GM21367 (cell line): ENCODE measurements around the gene FUT4.
"Not testable (repeated sequence)": the region's sequence is repeated elsewhere in the genome, so short reads cannot be mapped to it uniquely, and the experiment has no call there.

ENCODE experiments used
- ATAC-seq: cut with Tn5 transposase; IDR thresholded peaks from one replicate; pipeline ENCODE4 v1.9.1; 2021; ENCODE audit not compliant: unreplicated experiment

Gene FUT4

DNA sequence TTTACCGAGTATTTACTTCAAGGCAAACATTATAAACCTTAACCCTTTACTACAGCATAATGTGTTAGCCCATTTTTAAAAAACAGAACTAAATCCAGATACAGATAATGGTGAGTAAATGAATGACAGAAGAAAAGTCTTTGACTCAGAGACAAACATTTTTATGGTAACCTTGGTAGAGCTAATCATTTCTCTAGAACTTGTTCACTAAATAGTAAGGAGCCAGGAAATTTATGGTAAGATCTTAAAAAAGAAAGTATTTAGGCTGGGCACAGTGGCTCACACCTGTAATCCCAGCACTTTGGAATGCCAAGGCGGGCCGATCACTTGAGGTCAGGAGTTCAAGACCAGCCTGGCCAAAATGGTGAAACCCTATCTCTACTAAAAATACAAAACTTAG lies 11.5 kb upstream of the FUT4 start:
- ATAC-seq: no peak

DNA sequence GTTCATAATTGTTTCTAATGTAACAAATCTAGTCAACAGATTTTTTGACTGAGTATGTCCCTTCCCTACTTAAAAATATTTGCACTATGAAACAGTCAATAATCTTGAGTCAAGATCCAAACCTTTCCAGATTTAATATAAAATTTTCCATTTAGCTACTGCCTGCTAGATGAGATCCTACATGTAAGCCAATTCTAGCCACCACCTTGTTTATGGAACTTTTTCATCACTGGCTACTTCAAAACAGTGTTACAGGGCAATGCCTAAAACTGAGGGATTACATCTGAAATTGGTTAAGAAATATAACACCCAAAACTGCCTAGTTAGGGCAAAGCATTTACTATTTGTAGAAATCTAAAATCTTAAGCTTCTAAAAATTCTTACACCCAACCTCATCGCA lies 10.5 kb upstream of the FUT4 start:
- ATAC-seq: no peak

DNA sequence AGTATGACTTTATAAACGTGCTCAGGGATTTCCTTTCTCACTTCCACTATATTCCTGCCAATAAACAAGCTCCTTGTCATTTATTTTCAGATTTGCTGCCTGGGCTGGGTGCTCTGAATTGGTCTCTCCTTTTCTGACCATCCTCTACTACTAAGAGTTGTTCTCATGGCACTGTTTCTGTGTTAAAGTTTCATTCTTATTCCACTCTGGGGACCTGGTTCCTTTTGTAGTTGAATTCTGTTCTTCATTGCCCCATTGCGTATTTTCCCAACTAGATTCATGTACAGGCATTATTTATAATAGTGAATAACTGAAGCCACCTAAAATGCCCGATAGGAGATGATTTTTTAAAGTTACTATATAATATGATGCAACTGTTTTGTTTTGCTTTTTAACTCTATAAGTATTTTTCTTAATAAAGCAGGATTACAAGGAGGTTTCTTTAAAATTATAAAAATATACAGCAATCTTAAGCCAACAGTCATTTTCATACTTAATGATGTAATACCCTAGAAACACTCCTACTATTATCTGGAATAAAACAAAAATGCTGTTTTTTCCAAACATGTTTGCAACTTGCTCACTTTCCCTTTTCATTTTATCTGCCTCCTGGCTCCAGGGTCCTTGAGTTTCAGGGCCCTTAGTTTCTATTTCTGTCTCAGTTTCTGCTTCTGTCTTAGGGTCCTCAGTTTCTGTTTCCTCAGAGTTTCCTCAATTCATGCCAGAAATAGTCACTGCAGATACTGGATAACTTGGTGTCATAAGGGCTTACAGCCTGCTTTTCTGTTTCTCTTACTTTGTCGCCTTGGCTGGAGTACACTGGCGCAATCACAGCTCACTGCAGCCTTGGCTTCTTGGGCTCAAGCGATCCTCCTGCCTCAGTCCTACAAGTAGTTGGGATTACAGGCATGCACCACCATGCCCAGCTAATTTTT lies 9.8 kb upstream of the FUT4 start:
- no peak for ATAC-seq

DNA sequence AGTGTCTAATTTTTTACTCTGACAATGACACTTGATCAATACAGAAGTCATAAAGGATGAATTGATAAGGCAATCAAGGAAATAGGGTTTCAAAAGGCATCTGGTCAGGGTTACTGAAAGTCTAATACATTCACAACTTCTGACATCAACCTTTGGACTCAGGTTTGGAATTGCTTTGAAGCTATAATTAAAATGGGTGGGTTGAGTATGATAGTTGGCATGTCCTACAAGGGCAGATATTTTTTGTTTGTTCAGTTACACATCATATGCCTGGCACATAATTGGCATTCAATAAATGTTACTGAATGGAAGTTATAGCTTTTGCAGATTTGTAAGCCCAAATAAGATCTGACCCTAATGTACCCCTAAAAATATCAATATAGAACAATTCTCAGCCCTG lies 7.3 kb upstream of the FUT4 start:
- no peak for ATAC-seq

DNA sequence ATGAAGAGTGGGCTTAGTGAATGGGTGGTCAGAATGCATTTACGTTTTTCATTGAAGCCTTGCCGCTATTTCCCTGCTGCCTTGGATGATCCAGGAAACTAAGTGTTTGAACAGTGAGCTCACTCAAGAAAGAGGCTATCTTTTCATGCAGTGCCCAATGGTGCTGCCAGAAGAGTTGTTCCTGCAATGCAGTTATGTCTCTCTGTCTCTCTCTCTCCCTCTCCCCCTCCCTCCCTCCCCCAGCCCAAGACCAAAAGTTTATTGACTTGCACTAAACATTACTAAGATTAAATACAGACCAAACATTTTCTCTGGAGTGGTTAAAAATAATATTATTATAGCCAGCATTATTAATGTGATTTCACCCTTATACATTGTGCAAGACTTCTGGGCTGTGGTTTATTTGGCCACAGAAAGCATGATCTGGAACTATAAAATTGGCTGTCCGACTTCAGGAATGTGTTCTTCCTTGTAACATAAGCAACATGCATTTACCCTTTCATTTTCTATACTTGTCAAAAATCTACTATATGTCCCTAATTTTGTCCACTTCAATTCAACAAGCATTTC lies 6.6 kb upstream of the FUT4 start:
- ATAC-seq: no peak

DNA sequence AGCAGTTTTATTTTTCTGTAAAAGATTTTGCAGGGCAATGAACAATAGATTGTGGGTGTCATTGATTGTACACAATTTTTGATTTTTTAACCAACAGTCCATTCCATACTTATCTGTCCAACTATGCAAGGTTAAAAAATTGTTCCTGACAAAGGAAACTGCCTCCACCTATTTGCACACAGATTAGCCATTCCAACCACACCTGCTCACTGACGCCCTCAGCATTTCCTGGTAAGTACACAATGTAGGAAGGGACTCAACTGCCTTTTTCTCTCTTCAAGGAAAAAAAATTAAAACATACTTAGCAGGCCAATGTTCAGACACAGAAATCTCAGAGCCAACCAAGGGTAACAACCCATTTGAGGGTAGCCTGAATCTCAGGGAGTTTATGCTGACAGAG lies 4.3 kb upstream of the FUT4 start:
- no peak for ATAC-seq

DNA sequence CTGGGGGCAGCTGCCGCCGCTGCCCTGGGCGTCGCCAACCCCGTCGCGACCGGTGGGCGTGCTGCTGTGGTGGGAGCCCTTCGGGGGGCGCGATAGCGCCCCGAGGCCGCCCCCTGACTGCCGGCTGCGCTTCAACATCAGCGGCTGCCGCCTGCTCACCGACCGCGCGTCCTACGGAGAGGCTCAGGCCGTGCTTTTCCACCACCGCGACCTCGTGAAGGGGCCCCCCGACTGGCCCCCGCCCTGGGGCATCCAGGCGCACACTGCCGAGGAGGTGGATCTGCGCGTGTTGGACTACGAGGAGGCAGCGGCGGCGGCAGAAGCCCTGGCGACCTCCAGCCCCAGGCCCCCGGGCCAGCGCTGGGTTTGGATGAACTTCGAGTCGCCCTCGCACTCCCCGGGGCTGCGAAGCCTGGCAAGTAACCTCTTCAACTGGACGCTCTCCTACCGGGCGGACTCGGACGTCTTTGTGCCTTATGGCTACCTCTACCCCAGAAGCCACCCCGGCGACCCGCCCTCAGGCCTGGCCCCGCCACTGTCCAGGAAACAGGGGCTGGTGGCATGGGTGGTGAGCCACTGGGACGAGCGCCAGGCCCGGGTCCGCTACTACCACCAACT lies 1.0 kb downstream of the FUT4 start:
- ATAC-seq: no peak

DNA sequence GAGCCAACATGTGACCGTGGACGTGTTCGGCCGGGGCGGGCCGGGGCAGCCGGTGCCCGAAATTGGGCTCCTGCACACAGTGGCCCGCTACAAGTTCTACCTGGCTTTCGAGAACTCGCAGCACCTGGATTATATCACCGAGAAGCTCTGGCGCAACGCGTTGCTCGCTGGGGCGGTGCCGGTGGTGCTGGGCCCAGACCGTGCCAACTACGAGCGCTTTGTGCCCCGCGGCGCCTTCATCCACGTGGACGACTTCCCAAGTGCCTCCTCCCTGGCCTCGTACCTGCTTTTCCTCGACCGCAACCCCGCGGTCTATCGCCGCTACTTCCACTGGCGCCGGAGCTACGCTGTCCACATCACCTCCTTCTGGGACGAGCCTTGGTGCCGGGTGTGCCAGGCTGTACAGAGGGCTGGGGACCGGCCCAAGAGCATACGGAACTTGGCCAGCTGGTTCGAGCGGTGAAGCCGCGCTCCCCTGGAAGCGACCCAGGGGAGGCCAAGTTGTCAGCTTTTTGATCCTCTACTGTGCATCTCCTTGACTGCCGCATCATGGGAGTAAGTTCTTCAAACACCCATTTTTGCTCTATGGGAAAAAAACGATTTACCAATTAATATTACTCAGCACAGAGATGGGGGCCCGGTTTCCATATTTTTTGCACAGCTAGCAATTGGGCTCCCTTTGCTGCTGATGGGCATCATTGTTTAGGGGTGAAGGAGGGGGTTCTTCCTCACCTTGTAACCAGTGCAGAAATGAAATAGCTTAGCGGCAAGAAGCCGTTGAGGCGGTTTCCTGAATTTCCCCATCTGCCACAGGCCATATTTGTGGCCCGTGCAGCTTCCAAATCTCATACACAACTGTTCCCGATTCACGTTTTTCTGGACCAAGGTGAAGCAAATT lies 1.8 kb downstream of the FUT4 start:
- ATAC-seq: no peak

DNA sequence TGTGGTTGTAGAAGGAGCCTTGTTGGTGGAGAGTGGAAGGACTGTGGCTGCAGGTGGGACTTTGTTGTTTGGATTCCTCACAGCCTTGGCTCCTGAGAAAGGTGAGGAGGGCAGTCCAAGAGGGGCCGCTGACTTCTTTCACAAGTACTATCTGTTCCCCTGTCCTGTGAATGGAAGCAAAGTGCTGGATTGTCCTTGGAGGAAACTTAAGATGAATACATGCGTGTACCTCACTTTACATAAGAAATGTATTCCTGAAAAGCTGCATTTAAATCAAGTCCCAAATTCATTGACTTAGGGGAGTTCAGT lies 2.4 kb downstream of the FUT4 start:
- ATAC-seq: no peak

DNA sequence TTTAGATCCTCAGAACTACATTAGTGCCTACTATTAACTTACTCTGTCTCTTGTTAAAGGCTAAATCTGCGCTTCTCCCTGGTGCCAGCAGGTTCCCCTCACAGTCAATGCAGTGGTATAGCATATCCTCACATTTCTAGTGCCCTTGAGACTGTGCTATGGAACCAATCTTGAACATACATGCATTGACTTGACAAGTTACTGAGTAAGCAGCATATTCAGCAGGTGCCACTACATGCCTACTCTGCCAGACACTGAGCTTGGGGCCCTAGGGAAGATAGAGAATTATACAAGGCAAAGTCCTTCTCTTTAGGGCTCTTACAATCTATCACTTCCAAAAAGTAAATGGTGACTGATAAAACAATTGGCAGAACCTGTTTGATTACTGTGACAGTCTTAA lies 3.2 kb downstream of the FUT4 start:
- ATAC-seq: no peak

DNA sequence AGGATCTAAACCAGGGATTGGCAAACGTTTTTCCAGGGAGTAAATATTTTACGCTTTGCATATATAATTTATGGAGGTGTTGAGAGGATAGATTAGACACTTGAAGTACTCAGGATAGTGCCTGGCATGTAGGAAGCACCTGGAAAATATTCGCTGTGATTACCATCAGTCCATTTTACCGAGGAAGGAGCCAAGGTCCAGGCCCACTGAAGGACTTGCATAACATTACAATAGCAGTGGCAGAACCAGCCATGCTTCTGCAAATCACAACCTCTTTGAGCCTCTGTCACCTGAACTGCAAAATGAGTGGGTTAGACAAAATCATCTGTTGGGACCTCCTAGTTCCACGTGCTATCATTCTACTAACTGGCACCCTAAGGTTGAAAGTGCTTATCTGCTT lies 5.4 kb downstream of the FUT4 start:
- no peak for ATAC-seq

DNA sequence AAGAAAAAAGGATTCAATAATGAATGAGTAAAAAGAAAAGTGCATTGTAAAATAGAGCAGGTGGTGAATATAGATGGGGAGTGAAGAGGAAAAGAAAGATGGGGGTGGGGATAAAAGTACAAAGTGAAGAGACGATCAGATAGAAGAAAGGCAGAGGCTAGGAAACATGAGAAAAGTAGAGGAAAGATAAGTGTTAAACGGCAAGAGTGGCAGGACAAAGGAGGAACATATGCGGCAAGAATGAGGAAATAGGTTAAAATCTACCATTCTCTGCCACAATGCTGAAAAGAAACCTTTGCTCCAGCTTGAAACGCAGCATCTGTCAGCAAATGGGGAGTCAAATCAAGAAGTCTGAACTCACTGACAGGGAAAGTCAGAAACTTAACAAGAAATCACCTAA lies 6.8 kb downstream of the FUT4 start:
- no peak for ATAC-seq

DNA sequence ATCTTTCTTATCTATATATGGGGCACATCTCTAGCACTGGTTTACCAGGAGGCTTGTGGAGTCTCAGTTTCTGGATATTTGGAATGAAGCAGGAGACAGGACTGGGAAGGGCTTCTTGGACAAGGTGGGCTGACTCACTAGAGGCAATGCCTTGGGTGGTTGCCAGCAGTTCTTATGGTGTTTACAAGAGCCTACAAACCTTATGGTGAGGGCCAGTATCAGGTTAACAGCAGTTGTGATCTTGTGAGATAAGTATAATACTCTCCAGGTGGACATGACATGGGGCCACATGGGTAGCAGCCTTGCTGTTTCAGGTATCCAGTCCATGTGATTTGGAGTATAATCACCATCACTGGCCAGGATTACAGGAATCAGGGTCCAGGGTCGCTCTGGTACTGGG lies 10.2 kb downstream of the FUT4 start:
- ATAC-seq: no peak

DNA sequence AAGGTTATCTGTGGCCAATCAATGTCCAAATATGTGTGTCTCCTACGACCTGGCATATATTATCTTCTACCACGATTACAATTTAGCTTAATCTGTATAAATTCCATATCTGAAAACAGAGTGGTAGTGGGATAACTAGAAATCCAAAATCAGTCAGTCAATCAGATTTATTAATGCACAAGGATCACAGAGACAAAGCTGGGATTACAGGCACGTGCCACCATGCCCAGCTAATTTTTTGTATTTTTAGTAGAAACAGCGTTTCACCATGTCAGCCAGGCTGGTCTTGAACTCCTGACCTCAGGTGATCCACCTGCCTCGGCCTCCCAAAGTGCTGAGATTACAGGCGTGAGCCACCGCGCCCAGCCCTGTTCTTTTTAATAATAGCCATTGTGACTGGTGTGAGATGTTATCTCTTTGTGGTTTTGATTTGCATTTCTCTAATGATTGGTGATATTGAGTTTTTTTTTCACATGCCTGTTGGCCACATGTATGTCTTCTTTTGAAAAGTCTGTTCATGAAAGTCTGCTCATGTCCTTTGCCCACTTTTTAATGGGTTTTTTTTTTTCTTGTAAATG lies 12.1 kb downstream of the FUT4 start:
- ATAC-seq: not testable (repeated sequence)

DNA sequence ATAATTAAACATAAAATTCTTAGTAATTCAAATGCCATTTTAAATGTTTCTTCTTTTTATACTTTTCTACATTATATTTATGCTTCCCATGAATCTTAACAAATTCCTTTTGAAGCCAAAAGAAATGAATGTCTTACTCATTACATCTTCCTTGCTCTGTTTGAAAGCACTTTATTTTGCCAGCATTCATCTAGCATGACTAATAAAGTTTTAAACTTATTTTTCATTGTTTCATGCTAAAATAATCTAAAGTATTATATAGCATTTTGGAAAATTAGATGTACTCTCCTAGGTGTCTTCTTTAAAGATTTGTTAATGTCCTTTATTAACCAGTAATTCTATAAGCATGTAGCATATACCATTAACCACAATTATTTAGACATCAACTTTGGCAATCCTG lies 13.7 kb downstream of the FUT4 start:
- no peak for ATAC-seq

DNA sequence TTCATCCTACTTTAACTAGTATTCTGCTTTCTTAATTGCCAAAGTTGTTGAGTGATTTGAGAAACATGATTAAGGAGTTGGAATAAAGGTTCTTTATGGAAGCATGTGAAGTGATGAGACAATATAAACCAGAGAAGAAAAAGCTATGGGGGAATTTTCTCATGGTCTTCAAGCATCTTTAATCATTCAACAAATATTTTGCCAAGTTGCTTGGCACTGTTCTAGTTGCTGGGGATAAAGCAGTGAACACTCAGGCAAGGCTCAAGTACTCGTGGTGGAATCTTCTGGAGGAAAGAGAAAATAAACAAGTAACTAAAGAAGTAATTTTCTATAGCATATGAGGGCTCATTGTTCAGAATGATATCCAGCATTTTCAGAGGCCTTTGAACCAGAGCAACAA lies 14.3 kb downstream of the FUT4 start:
- ATAC-seq: no peak

DNA sequence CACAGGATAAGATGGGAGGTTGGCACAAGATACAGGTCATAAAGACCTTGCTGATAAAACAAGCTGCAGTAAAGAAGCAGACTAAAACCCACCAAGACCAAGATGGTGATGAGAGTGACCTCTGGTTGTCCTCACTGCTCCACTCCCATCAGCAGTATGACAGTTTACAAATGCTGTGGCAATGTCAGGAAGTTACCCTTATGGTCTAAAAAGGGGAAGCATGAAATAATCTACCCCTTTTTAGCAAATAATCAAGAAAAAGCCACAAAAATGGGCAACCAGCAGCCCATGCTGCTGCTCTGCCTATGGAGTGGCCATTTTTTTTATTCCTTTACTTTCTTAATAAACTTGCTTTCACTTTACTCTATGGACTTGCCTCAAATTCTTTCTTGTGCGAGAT lies 14.7 kb downstream of the FUT4 start:
- no peak for ATAC-seq

DNA sequence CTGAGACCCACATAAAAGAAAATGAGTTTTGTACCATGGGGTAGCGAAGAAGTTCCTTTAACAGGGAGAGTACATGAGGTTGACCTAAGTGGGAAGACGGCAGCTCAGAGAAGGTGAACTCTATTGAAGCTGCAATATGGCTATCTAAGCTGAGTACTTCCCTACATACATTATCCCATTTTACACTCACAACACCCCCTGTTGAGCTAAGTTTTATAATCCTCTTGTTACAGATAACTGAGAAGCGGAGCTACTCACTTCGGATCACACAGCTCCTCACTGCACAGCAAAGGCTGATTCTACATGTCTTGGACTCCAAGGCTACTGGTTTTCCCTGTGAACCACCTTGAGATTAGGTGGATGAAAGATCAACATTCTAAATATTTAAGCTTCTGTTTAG lies 15.2 kb downstream of the FUT4 start:
- no peak for ATAC-seq

DNA sequence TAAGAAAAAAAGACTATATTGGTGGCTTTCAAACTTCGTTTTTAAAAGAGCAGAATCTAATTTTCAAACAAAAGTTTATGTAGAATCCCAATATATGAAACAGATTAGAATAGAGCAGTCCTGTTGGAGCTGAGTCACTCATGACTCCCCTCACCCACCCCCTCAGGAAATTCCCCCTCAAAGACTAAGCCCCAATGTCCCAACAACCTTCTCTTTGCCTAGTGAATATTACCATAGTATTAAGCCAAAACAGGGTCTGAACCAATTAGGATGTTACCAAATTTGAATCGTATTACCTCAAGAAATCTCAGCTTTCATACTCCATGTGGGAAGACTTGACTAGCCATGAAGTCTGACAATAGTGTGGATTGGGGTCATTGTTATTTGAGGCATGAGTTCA lies 15.6 kb downstream of the FUT4 start:
- ATAC-seq: no peak

DNA sequence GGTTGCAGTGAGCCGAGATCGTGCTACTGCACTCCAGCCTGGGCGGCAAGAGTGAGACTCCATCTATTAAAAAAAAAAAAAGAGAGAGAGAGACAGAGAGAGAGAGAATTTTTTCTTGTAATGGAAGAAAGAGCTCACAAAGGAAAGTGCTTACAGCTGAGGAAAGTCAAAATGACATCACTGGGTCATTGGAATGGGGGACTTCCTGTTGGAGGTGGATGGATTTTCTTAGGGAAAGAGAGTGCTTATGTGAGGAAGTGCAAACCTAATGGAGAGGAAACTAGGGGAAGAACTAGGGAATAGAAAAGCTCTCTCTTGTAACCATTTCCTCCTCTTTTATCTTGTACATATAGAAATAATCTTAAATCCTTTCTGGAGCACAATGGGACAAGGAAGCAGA lies 17.1 kb downstream of the FUT4 start:
- no peak for ATAC-seq

DNA sequence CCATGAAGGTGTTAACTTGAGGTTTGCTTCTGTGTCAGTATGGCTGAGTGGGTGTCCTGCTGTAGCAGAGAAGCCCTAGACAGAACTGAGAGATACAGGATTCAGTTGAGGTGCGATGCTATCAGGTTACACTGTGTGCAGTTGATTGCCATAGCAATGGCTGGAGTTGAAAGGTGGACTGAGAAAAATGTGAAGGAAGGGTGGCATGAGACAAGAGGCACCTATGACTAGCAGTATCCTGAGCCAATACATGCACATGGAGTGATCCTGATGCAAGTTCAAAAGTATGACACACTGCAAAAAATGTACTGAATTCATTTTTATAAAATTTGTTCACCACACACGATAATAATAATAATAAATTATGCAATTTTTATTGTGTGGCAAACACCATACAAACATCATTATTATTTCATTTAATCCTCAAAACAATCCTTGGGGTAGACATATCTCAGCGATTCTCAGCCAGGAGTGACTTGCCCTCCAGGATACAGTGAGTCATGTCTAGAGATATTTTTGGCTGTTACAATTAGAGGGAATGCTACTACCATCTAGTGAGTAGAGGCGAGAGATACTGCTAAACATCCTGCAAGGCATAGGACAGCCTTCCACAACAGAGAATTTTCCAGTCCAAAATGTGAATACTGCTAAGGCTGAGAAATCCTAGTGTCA lies 19.6 kb downstream of the FUT4 start:
- no peak for ATAC-seq
